Neural crest cell (in vitro differentiated cells): ENCODE data around the gene OBSCN. TPM values are rescaled to one million over a fixed set of nuclear protein-coding genes. Genes with fewer than 3 reads are reported as not detected.
A peak's percentile ranks its signal among the peaks of the same experiment; 100 is the strongest.

Experiments used
- DNase-seq: peaks from one replicate; pipeline ENCODE4 v3.0.0; 2021; ENCODE audit warnings: low read depth, mixed read lengths, low spot score
- H3K27ac Mint-ChIP-seq: one replicate; pipeline ENCODE4 v1.8.0; 2021; ENCODE audit warnings: mild to moderate bottlenecking, mixed read lengths; ENCODE audit not compliant: unreplicated experiment
- H3K27me3 Mint-ChIP-seq: 2 replicates; pipeline ENCODE4 v1.8.0; 2021; ENCODE audit warnings: low read depth, mild to moderate bottlenecking, mixed read lengths
- H3K36me3 Mint-ChIP-seq: 2 replicates; pipeline ENCODE4 v1.8.0; 2021; ENCODE audit warnings: low read depth, mild to moderate bottlenecking, mixed read lengths
- H3K4me1 Mint-ChIP-seq: 2 replicates; pipeline ENCODE4 v1.8.0; 2021; ENCODE audit warnings: mixed read lengths
- H3K4me3 Mint-ChIP-seq: one replicate; pipeline ENCODE4 v1.8.0; 2021; ENCODE audit warnings: mild to moderate bottlenecking, mixed read lengths
- H3K9me3 Mint-ChIP-seq: 2 replicates; pipeline ENCODE4 v1.8.0; 2021; ENCODE audit warnings: mixed read lengths
- total RNA-seq: library from RNA; stranded (reverse); gene quantifications from 2 replicates; pipeline ENCODE4 v1.2.1, GENCODE V29; 2021
- TF ChIP-seq, protein P1 (sequence below): fragments of 200-600 bp; sonication (generic); conservative IDR thresholded peaks from 2 replicates; pipeline ENCODE4 v1.5.0; 2021; ENCODE audit warnings: antibody characterized with exemption, mild to moderate bottlenecking

The OBSCN gene
- total RNA-seq, 1 donor from 2014 or later: 40.1 TPM

DNA sequence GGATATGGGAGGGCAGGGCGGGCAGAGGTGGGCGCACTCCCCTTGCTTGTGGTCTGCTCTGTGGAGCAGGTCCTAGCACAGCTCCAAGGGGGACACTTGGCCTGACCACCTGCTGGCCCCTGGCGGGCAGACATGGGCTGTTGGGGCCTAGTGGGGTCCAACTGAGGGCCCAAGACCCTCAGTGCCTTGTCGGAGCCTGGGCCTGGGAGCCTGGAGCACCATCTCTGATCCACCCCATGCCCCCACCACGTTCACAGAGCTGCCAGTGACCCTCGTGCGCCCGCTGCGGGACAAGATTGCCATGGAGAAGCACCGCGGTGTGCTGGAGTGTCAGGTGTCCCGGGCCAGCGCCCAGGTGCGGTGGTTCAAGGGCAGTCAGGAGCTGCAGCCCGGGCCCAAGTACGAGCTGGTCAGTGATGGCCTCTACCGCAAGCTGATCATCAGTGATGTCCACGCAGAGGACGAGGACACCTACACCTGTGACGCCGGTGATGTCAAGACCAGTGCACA, 70.6 kb downstream of the OBSCN start:
- DNase-seq: no peak
- TF ChIP-seq, protein P1, sequence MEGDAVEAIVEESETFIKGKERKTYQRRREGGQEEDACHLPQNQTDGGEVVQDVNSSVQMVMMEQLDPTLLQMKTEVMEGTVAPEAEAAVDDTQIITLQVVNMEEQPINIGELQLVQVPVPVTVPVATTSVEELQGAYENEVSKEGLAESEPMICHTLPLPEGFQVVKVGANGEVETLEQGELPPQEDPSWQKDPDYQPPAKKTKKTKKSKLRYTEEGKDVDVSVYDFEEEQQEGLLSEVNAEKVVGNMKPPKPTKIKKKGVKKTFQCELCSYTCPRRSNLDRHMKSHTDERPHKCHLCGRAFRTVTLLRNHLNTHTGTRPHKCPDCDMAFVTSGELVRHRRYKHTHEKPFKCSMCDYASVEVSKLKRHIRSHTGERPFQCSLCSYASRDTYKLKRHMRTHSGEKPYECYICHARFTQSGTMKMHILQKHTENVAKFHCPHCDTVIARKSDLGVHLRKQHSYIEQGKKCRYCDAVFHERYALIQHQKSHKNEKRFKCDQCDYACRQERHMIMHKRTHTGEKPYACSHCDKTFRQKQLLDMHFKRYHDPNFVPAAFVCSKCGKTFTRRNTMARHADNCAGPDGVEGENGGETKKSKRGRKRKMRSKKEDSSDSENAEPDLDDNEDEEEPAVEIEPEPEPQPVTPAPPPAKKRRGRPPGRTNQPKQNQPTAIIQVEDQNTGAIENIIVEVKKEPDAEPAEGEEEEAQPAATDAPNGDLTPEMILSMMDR: no peak

DNA sequence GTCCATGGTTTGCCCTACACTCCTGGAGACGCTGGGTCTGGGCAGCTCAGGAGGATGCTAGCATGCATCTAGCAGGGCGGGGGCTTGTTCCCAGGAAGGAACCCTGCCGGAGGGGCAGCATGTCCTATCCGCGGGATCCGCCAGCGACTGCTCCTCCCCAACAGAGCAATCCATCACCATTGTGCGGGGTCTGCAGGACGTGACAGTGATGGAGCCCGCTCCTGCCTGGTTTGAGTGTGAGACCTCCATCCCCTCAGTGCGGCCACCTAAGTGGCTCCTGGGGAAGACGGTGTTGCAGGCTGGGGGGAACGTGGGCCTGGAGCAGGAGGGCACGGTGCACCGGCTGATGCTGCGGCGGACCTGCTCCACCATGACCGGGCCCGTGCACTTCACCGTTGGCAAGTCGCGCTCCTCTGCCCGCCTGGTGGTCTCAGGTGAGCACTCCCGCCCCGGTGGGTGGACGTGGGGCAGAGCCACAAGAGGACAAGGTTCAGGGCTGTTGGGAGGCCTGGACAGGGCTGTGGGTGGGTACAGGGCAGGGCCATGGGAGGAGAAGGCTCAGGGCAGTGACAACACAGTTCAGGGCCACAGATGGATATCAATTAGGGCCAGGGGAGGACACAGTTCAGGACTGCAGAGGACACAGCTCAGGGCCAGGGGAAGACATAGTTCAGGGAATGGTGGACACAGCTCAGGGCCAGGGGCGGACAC, 71.3 kb downstream of the OBSCN start:
- TF ChIP-seq, protein P1: no peak
- no peaks in the 10 kb centered on the region for H3K4me1 Mint-ChIP-seq
- no peaks in the 10 kb centered on the region for H3K27me3 Mint-ChIP-seq
- peak overlapping the region; percentile 43 for H3K27ac Mint-ChIP-seq
- no peak overlapping the region for H3K4me3 Mint-ChIP-seq
- no peaks in the 10 kb centered on the region for H3K9me3 Mint-ChIP-seq
- H3K36me3 Mint-ChIP-seq: no peaks in the 10 kb centered on the region
- no peak for DNase-seq

More for the DNA sequence above, 70.6 kb downstream of the OBSCN start:
- Mint-ChIP-seq H3K4me3 (no peak overlapping the region), H3K9me3 (no peaks in the 10 kb centered on the region), H3K27me3 (no peaks in the 10 kb centered on the region), H3K36me3 (no peaks in the 10 kb centered on the region), H3K27ac (no peak overlapping the region), H3K4me1 (no peaks in the 10 kb centered on the region)

DNA sequence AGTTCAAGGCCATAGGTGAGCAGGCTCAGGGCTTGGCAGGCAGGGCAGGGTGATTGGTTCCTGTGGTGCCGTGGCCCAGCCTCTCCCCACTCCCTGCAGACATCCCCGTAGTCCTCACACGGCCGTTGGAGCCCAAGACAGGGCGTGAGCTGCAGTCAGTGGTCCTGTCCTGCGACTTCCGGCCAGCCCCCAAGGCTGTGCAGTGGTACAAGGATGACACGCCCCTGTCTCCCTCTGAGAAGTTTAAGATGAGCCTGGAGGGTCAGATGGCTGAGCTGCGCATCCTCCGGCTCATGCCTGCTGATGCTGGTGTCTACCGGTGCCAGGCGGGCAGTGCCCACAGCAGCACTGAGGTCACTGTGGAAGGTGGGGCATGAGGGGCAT, 71.9 kb downstream of the OBSCN start:
- Mint-ChIP-seq H3K36me3 (no peaks in the 10 kb centered on the region), H3K4me3 (no peak overlapping the region), H3K27me3 (no peaks in the 10 kb centered on the region), H3K27ac (peak overlapping the region; percentile 43), H3K4me1 (no peaks in the 10 kb centered on the region), H3K9me3 (no peaks in the 10 kb centered on the region)
- TF ChIP-seq, protein P1: no peak
- DNase-seq: no peak

DNA sequence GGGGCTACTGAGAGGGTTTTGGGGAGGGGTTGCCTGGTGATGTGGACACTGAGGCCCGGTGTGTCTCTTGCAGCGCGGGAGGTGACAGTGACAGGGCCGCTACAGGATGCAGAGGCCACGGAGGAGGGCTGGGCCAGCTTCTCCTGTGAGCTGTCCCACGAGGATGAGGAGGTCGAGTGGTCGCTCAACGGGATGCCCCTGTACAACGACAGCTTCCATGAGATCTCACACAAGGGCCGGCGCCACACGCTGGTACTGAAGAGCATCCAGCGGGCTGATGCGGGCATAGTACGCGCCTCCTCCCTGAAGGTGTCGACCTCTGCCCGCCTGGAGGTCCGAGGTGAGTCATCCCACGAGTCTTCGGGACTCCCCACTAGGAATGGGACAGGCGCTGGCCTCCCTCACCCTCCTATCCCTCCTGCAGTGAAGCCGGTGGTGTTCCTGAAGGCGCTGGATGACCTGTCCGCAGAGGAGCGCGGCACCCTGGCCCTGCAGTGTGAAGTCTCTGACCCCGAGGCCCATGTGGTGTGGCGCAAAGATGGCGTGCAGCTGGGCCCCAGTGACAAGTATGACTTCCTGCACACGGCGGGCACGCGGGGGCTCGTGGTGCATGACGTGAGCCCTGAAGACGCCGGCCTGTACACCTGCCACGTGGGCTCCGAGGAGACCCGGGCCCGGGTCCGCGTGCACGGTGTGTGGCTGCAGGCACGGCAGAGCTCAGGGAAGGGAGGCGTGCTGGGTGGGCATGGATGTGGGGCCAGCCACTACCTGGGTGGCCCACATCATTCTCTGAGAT, 72.5 kb downstream of the OBSCN start:
- H3K27ac Mint-ChIP-seq: no peak overlapping the region
- no peaks in the 10 kb centered on the region for H3K27me3 Mint-ChIP-seq
- no peaks in the 10 kb centered on the region for H3K36me3 Mint-ChIP-seq
- H3K9me3 Mint-ChIP-seq: no peaks in the 10 kb centered on the region
- DNase-seq: no peak
- H3K4me1 Mint-ChIP-seq: no peaks in the 10 kb centered on the region
- H3K4me3 Mint-ChIP-seq: no peak overlapping the region
- TF ChIP-seq, protein P1: no peak

DNA sequence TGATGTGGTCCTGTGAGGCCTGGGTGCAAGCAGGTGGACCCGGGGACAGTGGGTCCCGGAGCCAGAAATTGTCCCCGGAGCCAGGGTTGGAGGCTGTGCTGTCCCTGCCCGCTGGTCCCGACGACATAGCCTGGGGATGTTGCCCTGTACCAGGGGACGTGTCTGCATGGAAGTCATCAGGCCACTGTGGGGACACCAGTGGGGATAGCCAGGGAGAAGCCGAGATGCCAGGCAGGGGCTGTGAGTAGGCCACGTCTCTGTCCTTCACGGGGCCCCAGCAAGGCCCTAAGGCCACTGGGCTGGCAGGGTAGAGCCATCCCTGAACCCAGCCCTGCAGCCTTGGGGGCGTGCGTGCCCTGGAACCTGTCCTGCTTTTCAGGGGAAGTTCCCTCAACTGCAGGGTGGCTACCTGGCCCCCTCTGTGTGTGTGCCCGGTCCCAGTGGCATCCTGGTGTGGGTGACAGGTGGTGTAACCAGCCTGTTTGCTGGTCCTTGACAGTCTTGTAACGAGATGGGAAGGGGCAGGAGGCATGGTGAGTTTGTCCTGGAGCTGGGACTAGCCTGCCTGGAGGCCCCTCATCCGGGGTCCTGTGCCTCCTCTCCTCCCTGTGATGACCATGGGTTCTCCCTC, 73.2 kb downstream of the OBSCN start:
- no peak overlapping the region for H3K4me3 Mint-ChIP-seq
- DNase-seq: no peak
- H3K27ac Mint-ChIP-seq: no peak overlapping the region
- no peaks in the 10 kb centered on the region for H3K4me1 Mint-ChIP-seq
- no peaks in the 10 kb centered on the region for H3K9me3 Mint-ChIP-seq
- no peaks in the 10 kb centered on the region for H3K36me3 Mint-ChIP-seq
- TF ChIP-seq, protein P1: no peak
- H3K27me3 Mint-ChIP-seq: no peaks in the 10 kb centered on the region
